Activated naive CD8-positive, alpha-beta T cell treated with anti-CD3 and anti-CD28 coated beads, Interleukin-2, amount 50 U/mL, for 24 hours (primary cell): Measurements from ENCODE around the gene SFT2D1.
"Not testable (repeated sequence)": the region's sequence is repeated elsewhere in the genome, so short reads cannot be mapped to it uniquely, and the experiment has no call there.

Experiments
- ATAC-seq: fragments of 150-1000 bp; cut with Tn5 transposase; one replicate; pipeline ENCODE4 v1.10.0; 2021
- DNase-seq: peaks from one replicate; pipeline ENCODE4 v3.0.0; 2021
- H3K27ac Mint-ChIP-seq: one replicate; pipeline ENCODE4 v1.8.0; 2021; ENCODE audit warnings: mild to moderate bottlenecking, mixed read lengths
- H3K27me3 Mint-ChIP-seq: one replicate; pipeline ENCODE4 v1.8.0; 2021; ENCODE audit warnings: mixed read lengths
- H3K36me3 Mint-ChIP-seq: one replicate; pipeline ENCODE4 v1.8.0; 2021; ENCODE audit warnings: low read depth, mixed read lengths
- H3K4me1 Mint-ChIP-seq: one replicate; pipeline ENCODE4 v1.8.0; 2021; ENCODE audit warnings: mixed read lengths
- H3K4me3 Mint-ChIP-seq: one replicate; pipeline ENCODE4 v1.8.0; 2021; ENCODE audit warnings: mild to moderate bottlenecking, moderate library complexity, mixed read lengths
- H3K9me3 Mint-ChIP-seq: one replicate; pipeline ENCODE4 v1.8.0; 2021; ENCODE audit warnings: mixed read lengths

The SFT2D1 gene

DNA sequence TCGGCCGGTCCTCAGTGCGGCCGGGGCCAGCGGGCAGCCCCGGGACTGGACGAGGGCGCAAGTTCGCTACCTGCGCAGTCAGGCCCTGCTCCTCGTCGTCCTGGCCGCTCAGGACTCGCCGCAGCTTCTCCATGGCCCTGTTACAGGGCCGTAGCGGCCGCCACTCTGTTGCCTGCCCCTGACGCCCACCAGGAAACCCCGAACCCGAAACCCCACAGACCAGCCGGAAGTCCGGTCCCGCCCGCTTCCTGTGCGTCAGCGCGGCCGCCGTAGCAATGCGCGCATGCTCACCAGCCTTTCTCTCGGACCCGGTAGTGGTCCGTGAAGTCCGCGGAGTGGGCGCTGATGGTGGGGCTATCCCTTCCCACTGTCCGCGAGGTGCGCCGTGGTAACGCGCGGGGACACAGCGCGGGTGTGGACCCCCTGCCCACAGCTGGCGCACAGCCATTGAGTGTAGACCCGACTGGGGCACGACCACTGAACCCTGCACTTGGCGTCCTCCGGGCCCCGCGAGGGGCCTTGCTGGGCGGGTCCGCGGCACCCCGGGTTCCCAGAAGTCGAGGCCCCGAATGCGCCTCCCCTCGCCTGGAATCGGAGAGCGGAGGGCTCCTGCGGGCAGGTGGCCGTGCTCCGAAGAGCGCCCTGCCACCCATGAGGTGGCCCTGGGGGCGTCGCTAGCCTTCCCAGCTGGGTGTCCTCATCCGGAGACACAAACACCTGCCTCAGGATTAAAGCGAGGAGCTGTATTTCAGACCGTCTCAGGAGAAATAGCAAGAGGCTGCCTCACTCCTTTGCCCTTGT, at the start of gene SFT2D1:
TSS of gene SFT2D1 (minus strand) at position 197 of the 801 bp plus-strand sequence. CDS start at position 133, 64 bp downstream.
- peak within 1 kb of the TSS; percentile 89 for H3K4me3 Mint-ChIP-seq
- H3K27ac Mint-ChIP-seq = peak within 1 kb of the TSS; percentile 86
- peaks cover 9% of the 10 kb centered on the region for H3K36me3 Mint-ChIP-seq
- peaks cover 25% of the 10 kb centered on the region for H3K4me1 Mint-ChIP-seq
- H3K27me3 Mint-ChIP-seq = no peaks in the 10 kb centered on the region
- no peaks in the 10 kb centered on the region for H3K9me3 Mint-ChIP-seq
- peak; percentile 83 for ATAC-seq
- peak; percentile 90 for DNase-seq

DNA sequence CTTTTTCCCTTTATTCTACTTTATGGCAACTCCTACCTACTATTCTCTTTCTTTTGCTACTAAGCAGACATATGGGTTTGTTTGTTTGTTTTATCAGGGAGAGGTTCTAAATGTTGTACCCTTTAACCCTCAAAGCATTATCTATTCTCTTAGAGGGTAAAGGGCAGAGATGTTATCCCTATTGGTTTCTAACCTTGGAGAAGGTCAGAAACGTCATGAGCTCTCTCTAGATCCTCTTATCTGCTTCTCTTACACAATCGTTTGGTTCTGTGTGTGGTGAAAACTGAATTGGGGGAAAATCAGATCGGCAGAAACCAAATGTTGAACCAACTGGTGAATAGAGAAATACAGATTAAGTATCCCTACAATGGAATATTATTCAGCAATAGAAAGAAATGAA, 46.8 kb upstream of the SFT2D1 start:
- DNase-seq (no peak), ATAC-seq (no peak)
- Mint-ChIP-seq H3K27ac (no peak overlapping the region), H3K27me3 (peaks cover 2% of the 10 kb centered on the region), H3K4me3 (no peak overlapping the region), H3K4me1 (no peaks in the 10 kb centered on the region), H3K9me3 (no peaks in the 10 kb centered on the region), H3K36me3 (no peaks in the 10 kb centered on the region)

DNA sequence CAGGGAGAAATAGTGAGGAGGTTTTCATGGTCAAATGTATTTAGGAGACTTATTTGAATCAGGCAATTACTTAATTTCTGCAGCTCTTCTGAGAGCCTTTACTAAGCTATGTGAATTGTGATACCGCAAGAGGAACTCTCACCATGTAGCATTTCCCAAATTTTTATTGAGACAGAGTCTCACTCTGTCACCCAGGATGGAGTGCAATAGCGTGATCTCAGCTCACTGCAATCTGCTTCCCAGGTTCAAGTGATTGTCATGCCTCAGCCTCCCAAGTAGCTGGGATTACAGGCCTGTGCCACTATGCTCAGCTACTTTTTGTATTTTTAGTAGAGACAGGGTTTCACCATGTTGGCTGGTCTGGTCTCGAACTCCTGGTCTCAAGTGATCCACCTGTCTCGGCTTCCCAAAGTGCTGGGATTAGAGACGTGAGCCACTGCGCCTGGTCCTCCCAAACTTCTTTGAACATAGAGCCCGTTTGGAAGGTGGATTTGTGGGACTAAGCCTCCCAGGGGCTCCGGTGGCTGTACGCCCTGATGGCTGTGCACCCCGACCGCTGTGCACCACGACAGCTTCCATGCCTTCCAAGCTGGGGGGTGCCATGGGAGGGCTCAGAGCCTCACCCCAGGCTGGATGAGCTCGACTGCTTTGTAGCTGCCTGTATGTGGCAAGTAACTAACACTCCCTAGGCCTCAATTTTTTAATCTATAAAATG, 46.1 kb upstream of the SFT2D1 start:
- no peaks in the 10 kb centered on the region for H3K36me3 Mint-ChIP-seq

DNA sequence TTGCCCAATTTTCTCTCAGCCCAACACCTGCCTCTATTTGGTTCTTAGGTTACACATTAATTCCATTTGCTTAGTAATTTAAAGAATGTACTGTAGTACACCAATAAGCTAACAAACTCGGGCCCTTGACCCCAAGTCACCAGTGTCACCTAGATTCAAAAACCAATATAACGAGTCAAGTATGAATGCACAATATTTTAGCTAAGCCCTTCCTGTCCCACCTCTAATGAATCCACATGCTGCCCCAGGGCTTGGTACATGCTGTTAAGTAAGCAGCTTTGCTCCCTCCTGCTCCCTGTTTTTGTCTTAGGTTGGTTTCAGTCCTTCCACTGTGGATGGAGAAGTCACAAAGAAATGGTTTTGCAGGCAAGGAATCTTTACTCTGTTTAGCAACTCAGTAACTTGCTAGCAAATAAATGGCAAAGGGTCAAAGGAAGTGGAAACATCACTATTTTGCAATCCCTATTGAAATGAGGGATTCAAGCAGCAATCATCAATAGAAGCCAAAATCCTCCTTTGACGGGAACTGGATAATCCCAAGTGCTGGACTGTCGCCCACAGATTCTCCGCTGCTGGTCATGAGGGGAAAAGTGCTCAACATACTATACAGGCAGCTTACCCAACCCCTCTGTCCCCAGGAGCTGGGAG, 45.4 kb upstream of the SFT2D1 start:
- Mint-ChIP-seq H3K4me3 (no peak overlapping the region), H3K27me3 (no peaks in the 10 kb centered on the region), H3K36me3 (no peaks in the 10 kb centered on the region), H3K4me1 (peaks cover 3% of the 10 kb centered on the region), H3K9me3 (no peaks in the 10 kb centered on the region), H3K27ac (no peak overlapping the region)
- DNase-seq (no peak), ATAC-seq (no peak)

More for the DNA sequence above, 46.1 kb upstream of the SFT2D1 start:
- Mint-ChIP-seq H3K4me1 (peaks cover 3% of the 10 kb centered on the region), H3K27me3 (no peaks in the 10 kb centered on the region), H3K4me3 (no peak overlapping the region), H3K9me3 (no peaks in the 10 kb centered on the region), H3K27ac (no peak overlapping the region)
- no peak for DNase-seq
- ATAC-seq = no peak

DNA sequence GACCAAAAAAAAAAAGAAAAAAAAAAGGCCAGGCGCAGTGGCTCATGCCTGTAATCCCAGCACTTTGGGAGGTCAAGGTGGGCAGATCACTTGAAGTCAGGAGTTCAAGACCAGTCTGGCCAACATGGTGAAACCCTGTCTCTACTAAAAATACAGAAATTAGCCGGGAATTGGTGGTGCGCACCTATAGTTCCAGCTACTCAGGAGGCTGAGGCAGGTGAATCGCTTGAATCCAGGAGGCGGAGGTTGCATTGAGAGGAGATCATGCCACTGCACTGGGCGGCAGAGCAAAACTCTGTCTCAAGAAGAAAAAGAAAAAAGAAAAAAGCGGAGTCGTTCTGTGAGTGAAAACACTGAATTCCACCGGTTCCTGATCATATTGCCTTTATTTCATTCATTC, 44.8 kb upstream of the SFT2D1 start:
- not testable (repeated sequence) for H3K27me3 Mint-ChIP-seq, H3K4me1 Mint-ChIP-seq, DNase-seq, H3K9me3 Mint-ChIP-seq, H3K36me3 Mint-ChIP-seq, H3K4me3 Mint-ChIP-seq, H3K27ac Mint-ChIP-seq, ATAC-seq

DNA sequence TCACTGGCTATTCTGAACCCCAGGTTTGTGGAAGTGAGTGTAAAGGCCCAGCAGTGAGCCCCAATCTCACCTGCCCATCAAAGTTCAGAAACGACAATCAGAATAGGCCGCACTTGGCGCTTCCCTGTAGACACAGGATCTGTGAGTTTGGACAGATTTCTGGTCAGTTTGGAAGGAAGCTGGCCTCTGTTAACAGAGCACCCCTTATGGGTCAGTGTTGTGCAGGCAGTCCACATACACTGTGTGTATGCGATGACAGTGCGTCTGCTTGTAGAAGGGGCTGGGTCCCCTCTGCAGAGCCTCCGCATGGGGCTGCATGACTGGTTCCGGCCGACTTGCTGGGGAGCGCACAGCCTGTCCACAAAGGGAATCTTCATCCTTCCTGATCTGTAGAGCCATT, 43.8 kb upstream of the SFT2D1 start:
- Mint-ChIP-seq H3K9me3 (no peaks in the 10 kb centered on the region), H3K27me3 (no peaks in the 10 kb centered on the region), H3K4me1 (peaks cover 8% of the 10 kb centered on the region), H3K27ac (no peak overlapping the region), H3K4me3 (no peak overlapping the region), H3K36me3 (no peaks in the 10 kb centered on the region)
- ATAC-seq (no peak), DNase-seq (no peak)

DNA sequence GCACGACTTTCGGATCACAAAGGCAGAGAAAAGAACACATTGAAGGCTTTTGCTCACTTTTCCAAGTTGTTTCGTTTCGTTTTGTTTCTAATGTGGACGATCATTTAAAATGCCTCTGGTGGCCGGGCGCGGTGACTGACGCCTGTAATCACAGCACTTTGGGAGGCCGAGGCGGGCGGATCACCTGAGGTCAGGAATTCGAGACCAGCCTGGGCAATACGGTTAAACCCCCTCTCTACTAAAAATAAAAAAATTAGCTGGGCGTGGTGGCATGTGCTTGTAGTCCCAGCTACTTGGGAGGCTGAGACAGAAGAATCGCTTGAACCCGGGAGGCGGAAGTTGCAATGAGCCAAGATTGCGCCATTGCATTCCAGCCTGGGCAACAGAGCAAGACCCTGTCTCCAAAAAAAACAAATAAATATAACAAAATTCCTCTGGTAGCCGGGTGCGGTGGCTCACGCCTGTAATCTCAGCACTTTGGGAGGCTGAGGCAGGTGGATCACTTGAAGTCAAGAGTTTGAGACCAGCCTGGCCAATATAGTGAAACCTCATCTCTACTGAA, 41.5 kb upstream of the SFT2D1 start:
- not testable (repeated sequence) for ATAC-seq, H3K36me3 Mint-ChIP-seq, H3K27me3 Mint-ChIP-seq, H3K9me3 Mint-ChIP-seq, H3K4me1 Mint-ChIP-seq
- peak overlapping the region; percentile 83 for H3K27ac Mint-ChIP-seq
- H3K4me3 Mint-ChIP-seq = peak overlapping the region; percentile 86
- DNase-seq = peak; percentile 26

DNA sequence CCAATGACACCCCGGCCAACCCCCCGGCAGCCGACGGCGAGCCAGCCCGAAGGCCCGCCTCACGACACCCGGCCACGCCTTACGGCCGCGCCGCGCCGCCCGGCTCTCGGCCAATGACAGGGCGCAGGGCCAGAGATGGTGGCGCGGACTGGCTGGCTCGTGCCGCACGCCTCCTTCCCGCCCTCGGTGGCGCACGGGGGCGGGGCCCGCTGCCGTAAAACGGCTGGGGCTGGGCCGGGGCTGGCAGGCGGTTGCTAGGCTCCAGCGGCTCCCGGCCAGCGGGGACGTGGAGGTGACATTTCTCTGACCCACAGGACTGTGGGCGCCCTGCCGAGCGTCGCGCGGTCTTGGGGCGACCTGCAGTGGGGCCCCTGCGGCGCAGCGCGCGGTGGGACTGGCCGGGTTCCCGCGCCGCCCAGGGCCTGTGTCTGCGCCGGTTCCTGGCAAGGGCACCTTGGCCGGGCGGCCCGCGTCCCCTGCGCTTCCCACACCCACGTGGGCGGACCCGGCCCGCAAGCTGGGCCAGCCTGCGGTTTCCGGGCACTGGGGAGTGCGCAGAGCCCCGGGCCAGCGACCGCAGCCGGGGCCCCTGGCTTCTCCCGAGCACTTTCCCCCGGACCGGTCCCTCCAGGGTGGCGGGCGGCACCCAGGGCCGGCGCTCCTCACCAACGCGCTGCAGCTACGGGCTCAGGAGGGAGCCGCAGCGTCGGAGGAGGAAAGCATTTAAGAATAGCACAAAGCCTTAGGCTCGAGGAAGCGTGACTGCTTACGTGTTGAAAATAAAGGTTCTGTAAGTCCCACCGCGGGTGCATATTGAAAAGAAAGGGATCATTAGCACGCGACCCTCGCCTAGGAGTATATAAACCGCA, 40.8 kb upstream of the SFT2D1 start, which contains the start of gene MPC1:
TSS of gene MPC1 (minus strand) at position 8 of the 869 bp plus-strand sequence. CDS start 64 bp downstream, outside the sequence.
- peaks cover 8% of the 10 kb centered on the region for H3K4me1 Mint-ChIP-seq
- peak within 1 kb of the TSS; percentile 86 for H3K4me3 Mint-ChIP-seq
- H3K36me3 Mint-ChIP-seq = no peaks in the 10 kb centered on the region
- H3K9me3 Mint-ChIP-seq = no peaks in the 10 kb centered on the region
- ATAC-seq (peak; percentile 94), DNase-seq (peak; percentile 94)
- no peaks in the 10 kb centered on the region for H3K27me3 Mint-ChIP-seq
- H3K27ac Mint-ChIP-seq = peak within 1 kb of the TSS; percentile 83

DNA sequence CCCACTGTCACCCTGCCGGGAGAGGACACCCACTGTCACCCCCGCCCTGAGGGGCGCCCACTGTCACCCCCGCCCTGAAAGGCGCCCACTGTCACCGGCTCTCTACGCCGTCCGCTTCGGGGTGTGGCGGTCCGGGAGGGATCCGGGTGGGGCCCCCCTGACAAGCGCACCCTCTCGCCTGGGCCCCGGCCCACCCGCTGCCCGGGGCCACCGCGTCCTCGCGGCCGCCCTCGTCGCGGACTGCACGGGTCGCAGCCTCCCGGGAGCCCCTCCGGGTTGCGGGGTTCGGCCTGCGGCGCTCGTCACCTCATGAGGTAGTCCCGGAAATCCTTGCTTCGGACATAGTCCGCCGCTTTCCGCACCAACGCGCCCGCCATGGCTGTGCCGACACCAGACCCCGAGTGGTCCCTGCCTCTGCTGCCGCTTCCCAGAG, 40.2 kb upstream of the SFT2D1 start:
- ATAC-seq (no peak), DNase-seq (no peak)
- no peaks in the 10 kb centered on the region for H3K9me3 Mint-ChIP-seq
- peaks cover 8% of the 10 kb centered on the region for H3K4me1 Mint-ChIP-seq
- H3K27me3 Mint-ChIP-seq = no peaks in the 10 kb centered on the region
- H3K27ac Mint-ChIP-seq = peak overlapping the region; percentile 71
- H3K36me3 Mint-ChIP-seq = no peaks in the 10 kb centered on the region
- H3K4me3 Mint-ChIP-seq = peak overlapping the region; percentile 86

DNA sequence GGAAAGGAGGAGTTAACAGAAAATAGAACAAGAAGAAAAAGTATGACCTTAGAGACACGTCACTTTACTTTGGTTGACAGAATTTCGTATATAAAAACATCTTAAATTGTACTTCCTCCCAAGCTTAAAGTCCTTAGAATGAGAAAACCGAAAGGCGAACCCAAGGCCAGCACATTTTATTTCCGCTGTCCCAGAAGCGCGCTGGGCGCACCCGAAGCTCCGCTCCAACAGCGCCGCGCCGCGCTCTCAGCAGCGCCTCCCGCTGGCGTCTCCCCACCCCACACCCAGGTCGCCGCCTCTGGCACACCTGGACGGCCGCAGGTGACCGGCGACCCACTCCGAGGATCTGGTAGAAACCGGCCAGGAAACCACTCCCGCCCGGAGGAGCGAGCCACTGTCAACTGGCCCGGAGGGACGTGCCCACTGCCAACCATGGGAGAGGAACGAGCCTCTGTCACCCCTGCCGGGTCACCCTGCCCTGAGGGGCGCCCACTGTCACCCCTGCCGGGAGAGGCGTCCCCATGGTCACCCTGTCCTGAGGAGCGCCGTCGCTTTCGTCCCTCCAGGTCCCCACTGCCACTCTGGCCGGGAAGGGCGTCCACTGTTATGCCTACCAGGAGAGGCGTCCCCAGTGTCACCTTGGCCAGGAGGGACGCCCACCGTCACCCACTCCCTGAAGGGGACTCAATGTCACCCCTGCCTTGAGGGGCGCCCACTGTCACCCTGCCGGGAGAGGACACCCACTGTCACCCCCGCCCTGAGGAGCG, 39.6 kb upstream of the SFT2D1 start:
- Mint-ChIP-seq H3K4me1 (peaks cover 8% of the 10 kb centered on the region), H3K36me3 (no peaks in the 10 kb centered on the region), H3K4me3 (peak overlapping the region; percentile 86), H3K9me3 (no peaks in the 10 kb centered on the region), H3K27ac (peak overlapping the region; percentile 71), H3K27me3 (no peaks in the 10 kb centered on the region)
- peak; percentile 30 for ATAC-seq
- DNase-seq = peak; percentile 82

DNA sequence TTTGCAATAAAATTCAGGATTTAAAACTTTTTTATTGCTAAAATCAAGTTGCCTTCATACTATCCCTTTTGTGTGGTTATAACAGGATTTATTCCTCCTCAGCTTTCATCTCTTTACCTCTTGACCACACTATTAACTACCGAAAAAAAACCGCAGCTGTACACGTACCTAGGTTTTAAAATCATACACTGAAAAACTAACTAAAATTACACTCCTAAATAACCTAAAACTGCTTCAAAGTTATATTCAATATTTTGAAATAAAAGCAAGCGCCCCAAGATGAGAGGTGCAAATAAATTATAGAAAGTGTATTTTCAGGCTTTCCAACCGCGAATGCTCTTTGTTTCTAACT, 39.0 kb upstream of the SFT2D1 start:
- peak overlapping the region; percentile 71 for H3K27ac Mint-ChIP-seq
- ATAC-seq = no peak
- H3K4me1 Mint-ChIP-seq = peaks cover 8% of the 10 kb centered on the region
- no peaks in the 10 kb centered on the region for H3K27me3 Mint-ChIP-seq
- peak overlapping the region; percentile 86 for H3K4me3 Mint-ChIP-seq
- H3K9me3 Mint-ChIP-seq = no peaks in the 10 kb centered on the region
- H3K36me3 Mint-ChIP-seq = no peaks in the 10 kb centered on the region
- DNase-seq = no peak

DNA sequence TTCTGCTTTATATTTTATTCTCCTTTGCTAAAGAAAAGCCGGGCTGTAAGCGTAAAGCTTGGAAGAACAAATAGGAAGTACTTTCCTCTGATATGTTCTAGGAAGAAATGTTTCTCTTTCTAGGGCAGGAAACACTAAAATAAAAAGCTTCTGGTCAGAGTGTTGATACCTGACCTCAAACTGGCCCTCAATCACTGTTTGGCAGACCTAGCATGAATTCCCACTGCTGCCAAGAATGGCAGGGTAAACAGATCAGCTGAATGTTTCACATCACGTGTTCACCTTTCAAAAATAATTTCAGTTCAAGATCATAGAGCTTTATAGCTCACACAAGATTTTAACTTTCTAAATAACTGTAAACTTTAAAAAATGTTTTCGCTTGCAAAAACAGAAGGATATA, 37.5 kb upstream of the SFT2D1 start:
- Mint-ChIP-seq H3K9me3 (no peaks in the 10 kb centered on the region), H3K4me3 (no peak overlapping the region), H3K36me3 (no peaks in the 10 kb centered on the region), H3K27me3 (no peaks in the 10 kb centered on the region), H3K27ac (no peak overlapping the region), H3K4me1 (peaks cover 16% of the 10 kb centered on the region)
- no peak for ATAC-seq
- DNase-seq = no peak

DNA sequence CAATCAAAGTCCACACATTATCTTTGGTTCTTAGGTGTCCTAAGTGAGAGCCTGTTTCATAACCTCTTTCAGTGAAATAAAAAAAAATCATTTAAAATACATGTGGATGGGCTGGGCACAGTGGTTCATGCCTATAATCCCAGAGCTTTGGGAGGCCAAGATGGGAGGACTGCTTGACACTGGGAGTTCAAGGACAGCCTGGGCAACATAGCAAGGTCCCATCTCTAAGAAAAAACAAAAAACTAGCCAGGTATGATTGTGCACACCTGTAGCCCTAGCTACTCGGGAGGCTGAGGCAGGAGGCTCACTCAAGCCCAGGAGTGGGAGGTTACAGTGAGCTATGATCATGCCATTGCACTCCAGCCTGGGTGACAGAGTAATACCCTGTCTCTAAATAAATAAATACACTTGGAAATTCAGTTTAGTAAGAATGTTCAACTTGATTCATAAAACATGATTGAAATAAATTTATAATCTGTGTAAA, 36.8 kb upstream of the SFT2D1 start:
- no peak for ATAC-seq
- Mint-ChIP-seq H3K36me3 (no peaks in the 10 kb centered on the region), H3K9me3 (no peaks in the 10 kb centered on the region), H3K4me3 (no peak overlapping the region), H3K27ac (no peak overlapping the region), H3K27me3 (no peaks in the 10 kb centered on the region), H3K4me1 (peaks cover 17% of the 10 kb centered on the region)
- DNase-seq = no peak
